BE2C (cell line): ENCODE results near the gene OSGEP.

ENCODE experiments used
- DNase-seq: peaks from one replicate; pipeline ENCODE4 v3.0.0-alpha.2; 2020
- H3K27me3 ChIP-seq: fragments of 250-450 bp; sonication (Bioruptor Pico); 2 replicates; pipeline ENCODE4 v1.5.1; 2020; ENCODE audit warnings: mild to moderate bottlenecking
- H3K36me3 ChIP-seq: fragments of 250-450 bp; sonication (Bioruptor Pico); 2 replicates; pipeline ENCODE4 v1.5.1; 2020; ENCODE audit warnings: mild to moderate bottlenecking
- H3K4me1 ChIP-seq: fragments of 250-450 bp; sonication (Bioruptor Pico); 2 replicates; pipeline ENCODE4 v1.5.1; 2020
- H3K4me3 ChIP-seq: 2 replicates; pipeline ENCODE4 v1.5.1; 2011; ENCODE audit warnings: low read depth, low read length
- H3K9me3 ChIP-seq: fragments of 250-450 bp; sonication (Bioruptor Pico); 2 replicates; pipeline ENCODE4 v1.5.1; 2020
- CTCF ChIP-seq: IDR thresholded peaks from 2 replicates; pipeline ENCODE4 v1.5.1; 2012; ENCODE audit warnings: mild to moderate bottlenecking, low read depth, low read length

The OSGEP gene

GRCh38 chr14:20413744-20414082 is 40.9 kb downstream of the OSGEP start:
- Histone ChIP-seq H3K9me3 (no peaks in the 10 kb centered on the region), H3K4me3 (peak overlapping the region; percentile 91), H3K36me3 (no peaks in the 10 kb centered on the region), H3K27me3 (no peaks in the 10 kb centered on the region; the same call in 1 of the 2 replicates), H3K4me1 (no peaks in the 10 kb centered on the region)
- TF ChIP-seq CTCF: no peak
- DNase-seq: no peak

GRCh38 chr14:20412876-20413743 is 41.5 kb downstream of the OSGEP start, which contains the start of gene TEP1:
TEP1 (minus strand) TSS chr14:20413501; CDS start chr14:20408439, 5,062 bp downstream.
- Histone ChIP-seq H3K36me3 (no peaks in the 10 kb centered on the region), H3K4me1 (no peaks in the 10 kb centered on the region), H3K4me3 (peak within 1 kb of the TSS; percentile 91), H3K9me3 (no peaks in the 10 kb centered on the region), H3K27me3 (no peaks in the 10 kb centered on the region; the same call in 1 of the 2 replicates)
- DNase-seq: peak; percentile 83
- no peak for TF ChIP-seq CTCF

- H3K36me3 ChIP-seq: no peaks in the 10 kb centered on the region
- no peaks in the 10 kb centered on the region for H3K4me1 ChIP-seq
- no peaks in the 10 kb centered on the region; the same call in 1 of the 2 replicates for H3K27me3 ChIP-seq
- peak overlapping the region; percentile 91 for H3K4me3 ChIP-seq
- no peaks in the 10 kb centered on the region for H3K9me3 ChIP-seq
- TF ChIP-seq CTCF: no peak
- DNase-seq: no peak
Observed at GRCh38 chr14:20412411-20412810, 42.2 kb downstream of the OSGEP start.

- no peak for TF ChIP-seq CTCF
- H3K4me3 ChIP-seq: no peak overlapping the region
- H3K9me3 ChIP-seq: no peaks in the 10 kb centered on the region
- H3K36me3 ChIP-seq: no peaks in the 10 kb centered on the region
- no peak for DNase-seq
- no peaks in the 10 kb centered on the region; the same call in 1 of the 2 replicates for H3K27me3 ChIP-seq
- no peaks in the 10 kb centered on the region for H3K4me1 ChIP-seq
Observed at GRCh38 chr14:20409226-20409625, 45.4 kb downstream of the OSGEP start.

- no peak for TF ChIP-seq CTCF
- DNase-seq: no peak
- H3K9me3 ChIP-seq: no peaks in the 10 kb centered on the region
- H3K27me3 ChIP-seq: no peaks in the 10 kb centered on the region
- H3K4me3 ChIP-seq: no peak overlapping the region
- H3K36me3 ChIP-seq: no peaks in the 10 kb centered on the region
- H3K4me1 ChIP-seq: no peaks in the 10 kb centered on the region
Observed at GRCh38 chr14:20403521-20403920, 51.1 kb downstream of the OSGEP start.

- H3K27me3 ChIP-seq: no peaks in the 10 kb centered on the region
- no peaks in the 10 kb centered on the region for H3K9me3 ChIP-seq
- H3K36me3 ChIP-seq: no peaks in the 10 kb centered on the region
- H3K4me1 ChIP-seq: no peaks in the 10 kb centered on the region
- DNase-seq: no peak
- no peak overlapping the region for H3K4me3 ChIP-seq
- no peak for TF ChIP-seq CTCF
Observed at GRCh38 chr14:20400965-20401593, 53.5 kb downstream of the OSGEP start.
